Esophagus squamous epithelium (tissue), 5 donors: Measurements from ENCODE around the gene SETBP1. TPM values are rescaled to one million over a fixed set of nuclear protein-coding genes. Genes with fewer than 3 reads are reported as not detected.
A peak's percentile ranks its signal among the peaks of the same experiment; 100 is the strongest.

Experiments
- DNase-seq: peaks from one replicate; lab custom pipeline; 2025; lab: John Stamatoyannopoulos, UW
- H3K27ac ChIP-seq, 4 donors: fragments of 200-600 bp; sonication (generic); one replicate each; pipeline ENCODE4 v1.5.1; 2016 to 2019; ENCODE audit warnings: mild to moderate bottlenecking in 1 of 4
- H3K27me3 ChIP-seq, 4 donors: fragments of 200-600 bp; sonication (generic); 1 replicate in 3 of 4; 2 replicates in 1 of 4; pipeline versions ENCODE4 v1.5.1 to v1.6.0; 2017 to 2021; ENCODE audit warnings: antibody characterized with exemption in 1 of 4
- H3K36me3 ChIP-seq, 3 donors: fragments of 200-600 bp; sonication (generic); one replicate each; pipeline ENCODE4 v1.5.1; 2016 to 2019
- H3K4me1 ChIP-seq, 3 donors: fragments of 200-600 bp; sonication (generic); one replicate each; pipeline ENCODE4 v1.5.1; 2017 to 2019
- H3K4me3 ChIP-seq, 4 donors: fragments of 200-600 bp; sonication (generic); 1 replicate in 3 of 4; 2 replicates in 1 of 4; pipeline ENCODE4 v1.5.1; 2016 to 2019; ENCODE audit warnings: mild to moderate bottlenecking in 2 of 4, moderate library complexity in 1 of 4
- H3K9me3 ChIP-seq, 3 donors: fragments of 200-600 bp; sonication (generic); one replicate each; pipeline ENCODE4 v1.5.1; 2016 to 2019
- CTCF ChIP-seq, 6 experiments: fragments of 450-650 bp in 4 of 6; fragments of 200-600 bp in 2 of 6; sonication (generic) in 2 of 6; IDR thresholded peaks; one replicate each; pipeline ENCODE4 v1.5.1; 2016 to 2019; ENCODE audit warnings: antibody characterized with exemption in 6 of 6, mild to moderate bottlenecking in 4 of 6, moderate library complexity in 4 of 6
- POLR2A ChIP-seq, 4 donors: fragments of 450-650 bp; IDR thresholded peaks; one replicate each; pipeline ENCODE4 v1.6.1; 2017; ENCODE audit warnings: antibody characterized with exemption in 4 of 4, mild to moderate bottlenecking in 4 of 4, moderate library complexity in 3 of 4
- WGBS, 2 donors: methylation state at CpG; one replicate each; pipeline ENCODE4 v1.1.5; 2018; 5-methylcytosine and 5-hydroxymethylcytosine counted together
- intact Hi-C: fragments of 100-400 bp; cut with DNase I; formaldehyde crosslinking; loops from one replicate; pipeline ENCODE4 v1.15.0; 2022
- total RNA-seq, 4 donors: library from RNA; depleted of rRNA; stranded (reverse); fragments of >200 nt; gene quantifications; one replicate each; pipeline ENCODE4 v1.1.0, GENCODE V29; 2016
- donor health status: DM: yes; HTN: yes; CAD: no.

SETBP1 gene
- total RNA-seq, 4 donors from 2014 or later: 2.6 to 18.5 (median 6.4) TPM

DNA sequence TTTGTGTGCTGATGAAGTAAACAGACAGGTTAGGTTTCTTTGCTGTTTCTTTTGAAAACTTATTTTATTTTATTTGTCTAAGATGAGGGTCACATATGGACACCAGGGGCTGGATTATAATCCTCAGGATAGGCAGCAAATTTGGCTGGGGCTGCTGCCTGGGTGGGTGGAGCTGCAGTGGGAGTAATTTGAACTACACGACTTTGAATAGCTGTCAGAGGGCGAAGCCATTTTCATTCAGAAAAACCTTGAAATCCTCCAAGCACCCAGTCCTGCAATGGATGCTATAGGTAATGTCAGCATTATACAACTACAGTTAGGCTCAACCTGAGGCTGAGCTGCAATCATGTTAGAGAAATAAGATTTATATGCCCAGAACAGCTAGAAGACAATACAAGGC lies 16.6 kb downstream of the SETBP1 start:
- peak overlapping the region in 1 of 4 donors; percentile 21 for H3K4me3 ChIP-seq
- H3K9me3 ChIP-seq: no peaks in the 10 kb centered on the region
- H3K27me3 ChIP-seq: no peaks in the 10 kb centered on the region
- TF ChIP-seq CTCF (IDR thresholded peaks at IDR 0.05): no peak
- TF ChIP-seq POLR2A (IDR thresholded peaks at IDR 0.05): no peak
- no peak for DNase-seq
- WGBS, 2 donors: 60 to 83% methylated on average over 2 of the region's 2 CpGs
- peaks cover 0 to 71% (median 33%) of the 10 kb centered on the region in 3 donors for H3K4me1 ChIP-seq
- H3K27ac ChIP-seq: peak overlapping the region in 3 of 4 donors; percentile 18 to 55 (median 37)
- no peaks in the 10 kb centered on the region for H3K36me3 ChIP-seq
- intact Hi-C loops: no loop called here

- Histone ChIP-seq H3K9me3 (no peaks in the 10 kb centered on the region), H3K27ac (no peak overlapping the region), H3K27me3 (no peaks in the 10 kb centered on the region), H3K4me1 (peaks cover 0 to 59% (median 25%) of the 10 kb centered on the region in 3 donors), H3K4me3 (no peak overlapping the region), H3K36me3 (no peaks in the 10 kb centered on the region)
- intact Hi-C loops: no loop called here
- TF ChIP-seq CTCF (IDR thresholded peaks at IDR 0.05): no peak
- TF ChIP-seq POLR2A (IDR thresholded peaks at IDR 0.05): no peak
- no peak for DNase-seq
- 84 to 89% methylated on average over 5 of the region's 5 CpGs for WGBS, 2 donors
Measured at GRCh38 chr18:44698518-44698917, 17.8 kb downstream of the SETBP1 start.

DNA sequence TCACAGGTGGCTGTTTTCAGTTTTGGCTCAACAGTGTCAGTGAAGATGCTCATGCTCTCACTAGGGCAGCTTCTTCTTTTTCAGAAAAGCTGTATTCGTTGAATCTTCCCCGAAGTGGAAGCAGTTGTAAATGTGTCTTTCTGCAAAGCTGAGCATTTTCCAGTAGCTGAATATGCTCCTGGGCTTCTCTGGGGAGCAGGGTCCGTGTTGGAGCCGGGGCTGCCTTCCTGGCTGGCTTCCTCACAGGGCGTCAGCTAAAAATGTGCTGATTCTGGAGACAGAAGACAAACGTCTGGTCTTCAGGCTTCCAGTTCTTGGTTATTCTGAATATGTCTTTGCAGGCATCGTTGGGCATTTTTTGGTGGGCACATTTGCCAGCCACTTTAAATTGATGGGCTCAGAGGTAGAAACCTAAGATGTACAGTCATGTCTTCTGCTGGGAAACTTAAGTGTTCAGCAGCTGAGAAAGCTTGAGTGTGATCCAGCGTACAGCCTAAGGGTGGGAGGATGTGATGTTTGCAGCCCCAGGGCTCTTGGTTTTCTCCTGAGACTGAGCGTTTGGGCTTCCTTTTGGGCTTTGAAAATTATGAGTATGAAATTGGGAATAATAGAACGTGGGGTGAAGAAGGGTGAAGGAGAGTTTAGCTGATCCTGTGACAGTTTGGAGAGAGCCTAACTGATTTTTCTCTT lies 19.0 kb downstream of the SETBP1 start:
- Histone ChIP-seq H3K4me3 (no peak overlapping the region), H3K27me3 (no peaks in the 10 kb centered on the region), H3K9me3 (no peaks in the 10 kb centered on the region), H3K4me1 (peaks cover 0 to 51% (median 28%) of the 10 kb centered on the region in 3 donors), H3K36me3 (no peaks in the 10 kb centered on the region), H3K27ac (peak overlapping the region in 3 of 4 donors; percentile 58 to 76 (median 66))
- TF ChIP-seq CTCF (IDR thresholded peaks at IDR 0.05) (no peak), POLR2A (IDR thresholded peaks at IDR 0.05) (no peak)
- DNase-seq: no peak
- 55 to 57% methylated on average over 10 of the region's 10 CpGs for WGBS, 2 donors
- intact Hi-C loops: no loop called here

GRCh38 chr18:44700652-44701051 lies 20.0 kb downstream of the SETBP1 start:
- H3K4me1 ChIP-seq: peaks cover 0 to 51% (median 28%) of the 10 kb centered on the region in 3 donors

More at GRCh38 chr18:44700652-44701051, 20.0 kb downstream of the SETBP1 start:
- intact Hi-C loops: no loop called here
- Histone ChIP-seq H3K27ac (peak overlapping the region; percentile 6 to 72 (median 64)), H3K4me3 (no peak overlapping the region), H3K36me3 (no peaks in the 10 kb centered on the region), H3K27me3 (no peaks in the 10 kb centered on the region), H3K9me3 (no peaks in the 10 kb centered on the region)
- no peak for TF ChIP-seq CTCF (IDR thresholded peaks at IDR 0.05)
- TF ChIP-seq POLR2A (IDR thresholded peaks at IDR 0.05): no peak
- DNase-seq: no peak
- WGBS, 2 donors: 70 to 72% methylated on average over 5 of the region's 5 CpGs
